Measurements from ENCODE around the gene C4orf36. TPM values are rescaled to one million over a fixed set of nuclear protein-coding genes. Genes with fewer than 3 reads are reported as not detected.

C4orf36 gene
- total and polyA plus RNA-seq, 2 experiments from 2014 or later = 1.3 to 2.0 TPM

DNA sequence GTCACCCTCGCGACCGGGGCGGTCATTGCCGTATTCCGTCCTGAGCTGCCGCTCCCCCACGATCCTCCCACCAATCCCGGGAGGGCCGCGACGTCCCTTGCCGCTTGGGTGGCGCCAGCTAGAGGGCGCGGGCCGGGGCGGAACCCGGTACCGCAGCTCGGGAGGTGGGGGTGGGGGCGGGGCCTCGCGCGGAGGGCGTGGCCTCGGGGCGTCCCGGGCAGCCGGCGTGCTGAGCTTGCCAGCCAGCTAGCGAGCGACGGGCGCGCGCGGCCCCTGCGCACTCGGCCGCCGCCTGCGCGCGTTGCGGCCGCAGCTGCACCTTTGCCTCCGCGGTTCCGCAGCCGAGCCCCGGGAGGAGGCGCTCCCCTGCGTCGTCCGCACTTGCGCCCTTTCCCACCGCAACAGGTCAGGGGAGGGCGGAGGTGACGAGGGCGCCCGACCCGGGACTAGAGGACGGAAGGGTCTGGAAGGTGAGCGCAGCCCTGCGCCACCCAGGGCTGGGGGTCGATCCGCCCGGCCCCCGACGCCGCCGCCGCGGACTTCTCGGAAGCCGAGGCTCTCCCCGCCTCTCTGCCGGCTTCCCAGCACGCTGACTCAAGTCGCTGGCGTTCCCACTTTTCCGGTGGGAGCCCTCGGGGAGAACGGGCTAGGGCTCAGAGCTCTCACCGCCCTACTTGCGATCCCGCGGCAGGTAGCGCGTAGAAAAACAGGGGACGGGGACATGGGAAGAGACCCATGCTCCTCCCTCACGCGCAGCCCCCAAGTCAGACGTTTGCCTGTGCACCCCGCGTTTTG lies 42.7 kb upstream of the C4orf36 start, which contains the start of gene AFF1:
AFF1 (plus strand) TSS at position 241 of the 795 bp plus-strand sequence. CDS start 13,523 bp downstream, outside the sequence.
- no peaks in the 10 kb centered on the region for H3K9me2 ChIP-seq (replicated peaks; ENCODE audit: insufficient read depth)
- peaks cover 36% of the 10 kb centered on the region for H3K79me2 ChIP-seq
- H3K9me3 ChIP-seq (ENCODE audit: low read depth) = no peaks in the 10 kb centered on the region
- peak within 1 kb of the TSS; percentile 83 for H2AFZ ChIP-seq
- peak; percentile 96 for DNase-seq (ENCODE audit: low spot score)
- H3K4me1 ChIP-seq (ENCODE audit: insufficient read depth) = peaks cover 13% of the 10 kb centered on the region
- WGBS (ENCODE audit: low lambda C conversion rate, missing lambda C conversion rate) = 1% methylated on average over 74 of the region's 97 CpGs
- peak within 1 kb of the TSS; percentile 94 for H3K27ac ChIP-seq
- H3K27me3 ChIP-seq = no peaks in the 10 kb centered on the region
- TF ChIP-seq, protein P1, sequence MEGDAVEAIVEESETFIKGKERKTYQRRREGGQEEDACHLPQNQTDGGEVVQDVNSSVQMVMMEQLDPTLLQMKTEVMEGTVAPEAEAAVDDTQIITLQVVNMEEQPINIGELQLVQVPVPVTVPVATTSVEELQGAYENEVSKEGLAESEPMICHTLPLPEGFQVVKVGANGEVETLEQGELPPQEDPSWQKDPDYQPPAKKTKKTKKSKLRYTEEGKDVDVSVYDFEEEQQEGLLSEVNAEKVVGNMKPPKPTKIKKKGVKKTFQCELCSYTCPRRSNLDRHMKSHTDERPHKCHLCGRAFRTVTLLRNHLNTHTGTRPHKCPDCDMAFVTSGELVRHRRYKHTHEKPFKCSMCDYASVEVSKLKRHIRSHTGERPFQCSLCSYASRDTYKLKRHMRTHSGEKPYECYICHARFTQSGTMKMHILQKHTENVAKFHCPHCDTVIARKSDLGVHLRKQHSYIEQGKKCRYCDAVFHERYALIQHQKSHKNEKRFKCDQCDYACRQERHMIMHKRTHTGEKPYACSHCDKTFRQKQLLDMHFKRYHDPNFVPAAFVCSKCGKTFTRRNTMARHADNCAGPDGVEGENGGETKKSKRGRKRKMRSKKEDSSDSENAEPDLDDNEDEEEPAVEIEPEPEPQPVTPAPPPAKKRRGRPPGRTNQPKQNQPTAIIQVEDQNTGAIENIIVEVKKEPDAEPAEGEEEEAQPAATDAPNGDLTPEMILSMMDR (IDR thresholded peaks at IDR 0.05; ENCODE audit: poor library complexity) = peak; percentile 41
- no peak for TF ChIP-seq EZH2 (IDR thresholded peaks at IDR 0.05; ENCODE audit: borderline replicate concordance)
- H3K4me2 ChIP-seq = peak within 1 kb of the TSS; percentile 85
- no peaks in the 10 kb centered on the region for H3K36me3 ChIP-seq (replicated peaks; ENCODE audit: insufficient read depth, low read depth)
- H3K4me3 ChIP-seq = peak within 1 kb of the TSS; percentile 86
- H4K20me1 ChIP-seq (ENCODE audit: insufficient read depth, poor library complexity, severe bottlenecking) = no peaks in the 10 kb centered on the region

- peak overlapping the region; percentile 85 for H3K4me2 ChIP-seq
- peaks cover 6% of the 10 kb centered on the region for H3K4me1 ChIP-seq (ENCODE audit: insufficient read depth)
- 12% methylated on average over 15 of the region's 15 CpGs for WGBS (ENCODE audit: low lambda C conversion rate, missing lambda C conversion rate)
- H2AFZ ChIP-seq = peak overlapping the region; percentile 83
- H3K4me3 ChIP-seq = peak overlapping the region; percentile 86
- TF ChIP-seq EZH2phosphoT487 (IDR thresholded peaks at IDR 0.05; ENCODE audit: low read depth, severe bottlenecking, unreplicated experiment) (no peak), EZH2 (IDR thresholded peaks at IDR 0.05; ENCODE audit: borderline replicate concordance) (no peak)
- TF ChIP-seq, protein P1 (IDR thresholded peaks at IDR 0.05; ENCODE audit: poor library complexity) = no peak
- no peaks in the 10 kb centered on the region for H4K20me1 ChIP-seq (ENCODE audit: insufficient read depth, poor library complexity, severe bottlenecking)
- no peaks in the 10 kb centered on the region for H3K9me3 ChIP-seq (ENCODE audit: low read depth)
- no peaks in the 10 kb centered on the region for H3K36me3 ChIP-seq (replicated peaks; ENCODE audit: insufficient read depth, low read depth)
- H3K27ac ChIP-seq = peak overlapping the region; percentile 94
- no peaks in the 10 kb centered on the region for H3K9me2 ChIP-seq (replicated peaks; ENCODE audit: insufficient read depth)
- DNase-seq (ENCODE audit: low spot score) = no peak
- peaks cover 30% of the 10 kb centered on the region for H3K79me2 ChIP-seq
- H3K27me3 ChIP-seq = no peaks in the 10 kb centered on the region
These were observed 42.0 kb upstream of the C4orf36 start for GRCh38 chr4:86934147-86934770.

DNA sequence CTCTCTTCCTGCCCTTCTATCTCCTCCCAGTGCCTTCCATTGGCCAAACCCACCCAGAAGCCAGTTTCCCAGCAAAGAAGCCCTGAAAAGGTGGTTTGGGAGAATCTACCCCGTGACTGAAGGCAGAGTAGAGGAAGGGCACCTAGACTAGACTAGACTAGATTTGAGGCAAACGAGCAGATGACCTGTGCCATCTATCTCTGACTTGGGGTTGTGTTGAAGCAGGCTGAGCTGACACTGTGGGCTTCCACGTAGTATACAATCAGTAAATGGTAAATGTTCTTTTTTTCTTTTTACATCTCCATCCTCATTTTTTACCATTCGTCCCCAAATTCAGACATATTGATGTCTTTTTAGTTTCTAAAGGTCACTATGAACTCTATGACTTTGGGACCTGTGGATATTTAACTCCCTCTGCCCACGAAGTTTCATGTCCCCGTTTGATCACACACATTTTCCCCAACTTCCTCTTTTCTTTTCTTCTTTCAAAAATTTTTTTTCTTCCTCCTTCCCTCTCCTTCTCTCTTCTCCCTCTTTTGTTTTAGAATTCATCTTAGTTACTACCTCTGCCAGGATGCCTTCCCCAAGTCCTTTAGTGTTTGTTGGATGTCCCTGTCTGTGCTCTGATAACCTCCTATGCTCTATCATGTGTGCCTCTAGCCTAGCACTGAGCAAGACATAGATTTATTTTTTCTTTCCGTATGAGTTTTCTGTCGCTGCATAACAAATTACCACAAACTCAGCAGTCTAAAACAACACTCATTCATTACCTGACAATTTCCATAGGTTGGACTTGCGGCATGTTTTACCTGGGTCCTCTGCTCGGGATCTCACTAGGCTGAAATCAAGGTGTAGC lies 36.4 kb upstream of the C4orf36 start:
- peaks cover 7% of the 10 kb centered on the region for H3K4me1 ChIP-seq (ENCODE audit: insufficient read depth)
- WGBS (ENCODE audit: low lambda C conversion rate, missing lambda C conversion rate) = 93% methylated on average over 10 of the region's 10 CpGs
- DNase-seq (ENCODE audit: low spot score) = no peak
- TF ChIP-seq EZH2 (IDR thresholded peaks at IDR 0.05; ENCODE audit: borderline replicate concordance) (no peak), EZH2phosphoT487 (IDR thresholded peaks at IDR 0.05; ENCODE audit: low read depth, severe bottlenecking, unreplicated experiment) (no peak)
- TF ChIP-seq, protein P1 (IDR thresholded peaks at IDR 0.05; ENCODE audit: poor library complexity) = no peak
- H3K79me2 ChIP-seq = peaks cover 5% of the 10 kb centered on the region
- no peak overlapping the region for H3K4me2 ChIP-seq
- H3K27ac ChIP-seq = peak overlapping the region; percentile 84
- no peaks in the 10 kb centered on the region for H3K9me3 ChIP-seq (ENCODE audit: low read depth)
- H3K27me3 ChIP-seq = no peaks in the 10 kb centered on the region
- H3K4me3 ChIP-seq = no peak overlapping the region
- no peaks in the 10 kb centered on the region for H3K36me3 ChIP-seq (replicated peaks; ENCODE audit: insufficient read depth, low read depth)
- no peaks in the 10 kb centered on the region for H4K20me1 ChIP-seq (ENCODE audit: insufficient read depth, poor library complexity, severe bottlenecking)
- H3K9me2 ChIP-seq (replicated peaks; ENCODE audit: insufficient read depth) = no peaks in the 10 kb centered on the region
- no peak overlapping the region for H2AFZ ChIP-seq

Data from hepatocyte (in vitro differentiated cells).